ENCODE results near the gene ZMYND12. TPM values are rescaled to one million over a fixed set of nuclear protein-coding genes. Genes with fewer than 3 reads are reported as not detected.
A peak's percentile ranks its signal among the peaks of the same experiment; 100 is the strongest.

ZMYND12 gene
- total and polyA plus RNA-seq, 7 donors = 0.54 to 10.9 (median 1.0) TPM

- no peaks in the 10 kb centered on the region for H3K36me3 ChIP-seq
- H3K27ac ChIP-seq = no peak overlapping the region
- DNase-seq = no peak
- WGBS, 2 donors = 88 to 90% methylated on average over 4 of the region's 4 CpGs
- no peaks in the 10 kb centered on the region for H3K27me3 ChIP-seq
- H3K4me3 ChIP-seq = no peak overlapping the region
- TF ChIP-seq CTCF (IDR thresholded peaks at IDR 0.05) (no peak), POLR2AphosphoS5 (IDR thresholded peaks at IDR 0.05) (no peak), POLR2A (IDR thresholded peaks at IDR 0.05) (no peak), EP300 (IDR thresholded peaks at IDR 0.05) (no peak)
- intact Hi-C loops (cut with DNase I) = no loop called here
- peaks cover 0 to under 1% (median 0%) of the 10 kb centered on the region in 4 donors for H3K4me1 ChIP-seq
- no peaks in the 10 kb centered on the region for H3K9me3 ChIP-seq
Observed at GRCh38 chr1:42427240-42427639, 28.6 kb downstream of the ZMYND12 start.

GRCh38 chr1:42424201-42424600, 31.6 kb downstream of the ZMYND12 start:
- intact Hi-C loops (cut with DNase I) = loop anchor here (5.0 kb wide), 1 partner anchor 42 kb away; the partner anchor contains the start of gene RIMKLA
- H3K27ac ChIP-seq = no peak overlapping the region
- H3K27me3 ChIP-seq = no peaks in the 10 kb centered on the region
- WGBS, 2 donors = 94 to 96% methylated on average over 4 of the region's 4 CpGs
- no peaks in the 10 kb centered on the region for H3K36me3 ChIP-seq
- no peak overlapping the region for H3K4me3 ChIP-seq
- H3K4me1 ChIP-seq = peaks cover 0 to 31% (median 28%) of the 10 kb centered on the region in 4 donors
- H3K9me3 ChIP-seq = no peaks in the 10 kb centered on the region
- TF ChIP-seq POLR2AphosphoS5 (IDR thresholded peaks at IDR 0.05) (no peak), EP300 (IDR thresholded peaks at IDR 0.05) (no peak)
- DNase-seq = no peak

GRCh38 chr1:42423681-42424080, 32.1 kb downstream of the ZMYND12 start:
- TF ChIP-seq EP300 (IDR thresholded peaks at IDR 0.05) (no peak), POLR2AphosphoS5 (IDR thresholded peaks at IDR 0.05) (no peak), CTCF (IDR thresholded peaks at IDR 0.05) (no peak), POLR2A (IDR thresholded peaks at IDR 0.05) (no peak)
- no peaks in the 10 kb centered on the region for H3K27me3 ChIP-seq
- H3K9me3 ChIP-seq = no peaks in the 10 kb centered on the region
- no peak for DNase-seq
- H3K4me1 ChIP-seq = peaks cover 0 to 36% (median 33%) of the 10 kb centered on the region in 4 donors
- no peaks in the 10 kb centered on the region for H3K36me3 ChIP-seq
- intact Hi-C loops (cut with DNase I) = loop anchor here (5.0 kb wide), 1 partner anchor 41 kb away; the partner anchor contains the start of gene RIMKLA
- WGBS, 2 donors = 90 to 96% methylated on average over 3 of the region's 3 CpGs
- no peak overlapping the region for H3K27ac ChIP-seq
- no peak overlapping the region for H3K4me3 ChIP-seq

- Histone ChIP-seq H3K9me3 (no peaks in the 10 kb centered on the region), H3K36me3 (no peaks in the 10 kb centered on the region), H3K4me3 (no peak overlapping the region), H3K27me3 (no peaks in the 10 kb centered on the region), H3K4me1 (peaks cover 0 to 38% (median 34%) of the 10 kb centered on the region in 4 donors), H3K27ac (no peak overlapping the region)
- DNase-seq = no peak
- TF ChIP-seq CTCF (IDR thresholded peaks at IDR 0.05) (no peak), POLR2A (IDR thresholded peaks at IDR 0.05) (no peak), EP300 (IDR thresholded peaks at IDR 0.05) (no peak), POLR2AphosphoS5 (IDR thresholded peaks at IDR 0.05) (no peak)
- intact Hi-C loops (cut with DNase I) = loop anchor here (5.0 kb wide), 1 partner anchor 40 kb away; the partner anchor contains the start of gene RIMKLA
- 84 to 86% methylated on average over 9 of the region's 9 CpGs for WGBS, 2 donors
Observed at GRCh38 chr1:42422737-42423136, 33.1 kb downstream of the ZMYND12 start.

- no peaks in the 10 kb centered on the region for H3K36me3 ChIP-seq
- peaks cover 0 to 38% (median 34%) of the 10 kb centered on the region in 4 donors for H3K4me1 ChIP-seq
- no peak overlapping the region for H3K4me3 ChIP-seq
- H3K27ac ChIP-seq = peak overlapping the region in 3 of 4 donors; percentile 74 to 87 (median 80)
- no peaks in the 10 kb centered on the region for H3K9me3 ChIP-seq
- peak; percentile 90 for DNase-seq
- TF ChIP-seq EP300 (IDR thresholded peaks at IDR 0.05) (peak in 3 of 4 donors; percentile 29 to 93 (median 80)), POLR2A (IDR thresholded peaks at IDR 0.05) (no peak), POLR2AphosphoS5 (IDR thresholded peaks at IDR 0.05) (peak; percentile 46 to 92 (median 77)), CTCF (IDR thresholded peaks at IDR 0.05) (no peak)
- WGBS, 2 donors = 18 to 36% methylated on average over 10 of the region's 10 CpGs
- intact Hi-C loops (cut with DNase I) = loop anchor here (2.0 to 5.0 kb wide), 2 partner anchors 39 to 84 kb away; partner anchors contain the start of gene RIMKLA
- H3K27me3 ChIP-seq = no peaks in the 10 kb centered on the region
Observed at GRCh38 chr1:42420911-42421585, 34.8 kb downstream of the ZMYND12 start.

Measured in sigmoid colon (tissue), 7 donors.